IMR-90 (cell line): ENCODE measurements around the gene LAMTOR3. TPM values are rescaled to one million over a fixed set of nuclear protein-coding genes. Genes with fewer than 3 reads are reported as not detected.

ENCODE experiments used
- ATAC-seq: fragments of 200-7000 bp; cut with Tn5 transposase; 2 replicates; pipeline ENCODE4 v1.9.1; 2020; ENCODE audit warnings: low read depth, mild to moderate bottlenecking, moderate library complexity
- BruUV-seq: library from RNA; stranded (reverse); fragments of 400-500 nt; replicated peaks from 2 replicates; lab custom pipeline; 2021; lab: Mats Ljungman, UMichigan
- CTCF ChIA-PET: fragments of 300-600 bp; formaldehyde crosslinking; extraction: SDS; loops from one replicate; lab custom pipeline; 2021; ENCODE audit warnings: antibody characterized with exemption; lab: Yijun Ruan, JAX
- POLR2A ChIA-PET: fragments of 300-600 bp; sonication (Branson Sonifier 250); formaldehyde crosslinking; loops from one replicate; lab custom pipeline; 2022; ENCODE audit warnings: antibody characterized with exemption; ENCODE audit not compliant: unreplicated experiment; lab: Charles Lee
- DNase-seq: peaks from one replicate; pipeline ENCODE4 v3.0.0; 2013
- H2AFZ ChIP-seq: replicated peaks from 2 replicates; pipeline ENCODE3; 2013; ENCODE audit warnings: low read length, mild to moderate bottlenecking; ENCODE audit not compliant: poor library complexity
- H2AK5ac ChIP-seq: 2 replicates; pipeline ENCODE4 v1.6.1; 2013; ENCODE audit warnings: low read depth, low read length, inconsistent platforms
- H2AK9ac ChIP-seq: replicated peaks from 2 replicates; pipeline ENCODE3; 2013; ENCODE audit warnings: mild to moderate bottlenecking, low read depth, low read length, moderate library complexity; ENCODE audit not compliant: poor library complexity
- H2BK120ac ChIP-seq: 2 replicates; pipeline ENCODE4 v1.6.1; 2013; ENCODE audit warnings: low read depth, low read length, inconsistent platforms
- H2BK15ac ChIP-seq: 3 replicates; pipeline ENCODE4 v1.6.1; 2013; ENCODE audit warnings: low read depth, low read length, inconsistent platforms
- H2BK20ac ChIP-seq: 2 replicates; pipeline ENCODE4 v1.6.1; 2013; ENCODE audit warnings: low read depth, mild to moderate bottlenecking, inconsistent platforms, low read length, moderate library complexity
- H2BK5ac ChIP-seq: 2 replicates; pipeline ENCODE4 v1.6.1; 2013; ENCODE audit warnings: mild to moderate bottlenecking, low read depth, low read length, inconsistent platforms; ENCODE audit not compliant: poor library complexity, severe bottlenecking
- H3K14ac ChIP-seq: replicated peaks from 2 replicates; pipeline ENCODE4 v1.6.1; 2013; ENCODE audit warnings: low read depth, low read length, inconsistent platforms
- H3K18ac ChIP-seq: 2 replicates; pipeline ENCODE4 v1.6.1; 2013; ENCODE audit warnings: low read depth, low read length, control low read depth
- H3K23ac ChIP-seq: 2 replicates; pipeline ENCODE4 v1.6.1; 2013; ENCODE audit warnings: low read depth, low read length, inconsistent platforms
- H3K27ac ChIP-seq: 2 replicates; pipeline ENCODE4 v1.5.1; 2013; ENCODE audit warnings: mild to moderate bottlenecking, control low read depth, low read length; ENCODE audit not compliant: insufficient read depth
- H3K27me3 ChIP-seq: 2 replicates; pipeline ENCODE4 v1.6.1; 2013; ENCODE audit warnings: low read length; ENCODE audit not compliant: control insufficient read depth, insufficient read depth
- H3K36me3 ChIP-seq: 2 replicates; pipeline ENCODE4 v1.6.1; 2013; ENCODE audit warnings: low read length, mixed read lengths; ENCODE audit not compliant: control insufficient read depth, insufficient read depth
- H3K4ac ChIP-seq: 2 replicates; pipeline ENCODE4 v1.6.1; 2013; ENCODE audit warnings: low read depth, low read length, inconsistent platforms
- H3K4me1 ChIP-seq: 2 replicates; pipeline ENCODE4 v1.6.1; 2013; ENCODE audit warnings: low read length, mixed read lengths; ENCODE audit not compliant: control insufficient read depth, insufficient read depth
- H3K4me2 ChIP-seq: 2 replicates; pipeline ENCODE4 v1.6.1; 2013; ENCODE audit warnings: low read depth, mild to moderate bottlenecking, control low read depth, low read length, moderate library complexity
- H3K4me3 ChIP-seq: 2 replicates; pipeline ENCODE4 v1.5.1; 2013; ENCODE audit warnings: low read depth, mild to moderate bottlenecking, control low read depth, low read length, moderate library complexity; ENCODE audit not compliant: insufficient read depth
- H3K56ac ChIP-seq: 2 replicates; pipeline ENCODE4 v1.6.1; 2013; ENCODE audit warnings: low read length, inconsistent platforms; ENCODE audit not compliant: insufficient read depth; ENCODE audit errors: extremely low read depth
- H3K79me1 ChIP-seq, 2 experiments: 2 replicates each; pipeline ENCODE4 v1.6.1; 2013; ENCODE audit warnings: low read length in 2 of 2, inconsistent platforms in 1 of 2, low read depth in 1 of 2
- H3K9ac ChIP-seq: 2 replicates; pipeline ENCODE4 v1.6.1; 2013; ENCODE audit warnings: low read depth, low read length, control low read depth
- H3K9me1 ChIP-seq: 2 replicates; pipeline ENCODE4 v1.6.1; 2013; ENCODE audit warnings: low read length, inconsistent platforms; ENCODE audit not compliant: insufficient read depth
- H3K9me3 ChIP-seq: 2 replicates; pipeline ENCODE4 v1.6.1; 2013; ENCODE audit warnings: low read length; ENCODE audit not compliant: control insufficient read depth, insufficient read depth
- H4K20me1 ChIP-seq: 2 replicates; pipeline ENCODE4 v1.6.1; 2013; ENCODE audit warnings: low read length, inconsistent platforms; ENCODE audit not compliant: insufficient read depth
- H4K5ac ChIP-seq: 2 replicates; pipeline ENCODE4 v1.6.1; 2013; ENCODE audit warnings: mild to moderate bottlenecking, low read depth, low read length, control low read depth
- H4K8ac ChIP-seq, 2 experiments: 2 replicates each; pipeline ENCODE4 v1.6.1; 2013; ENCODE audit warnings: low read depth in 2 of 2, low read length in 2 of 2, control low read depth in 1 of 2, inconsistent platforms in 1 of 2
- H4K91ac ChIP-seq: 2 replicates; pipeline ENCODE4 v1.6.1; 2013; ENCODE audit warnings: low read depth, low read length, inconsistent platforms; ENCODE audit not compliant: insufficient read depth
- BHLHE40 ChIP-seq: fragments of 150-350 bp; IDR thresholded peaks from 2 replicates; pipeline ENCODE4 v1.6.1; 2016; ENCODE audit warnings: mild to moderate bottlenecking, low read depth, low read length
- CHD1 ChIP-seq: IDR thresholded peaks from 2 replicates; pipeline ENCODE4 v1.6.1; 2012; ENCODE audit warnings: low read depth, low read length, improper control_type of control experiment
- MAZ ChIP-seq: IDR thresholded peaks from 2 replicates; pipeline ENCODE4 v1.6.1; 2012; ENCODE audit warnings: low read depth, mild to moderate bottlenecking, low read length, improper control_type of control experiment, moderate library complexity, borderline replicate concordance
- MXI1 ChIP-seq: IDR thresholded peaks from 2 replicates; pipeline ENCODE4 v1.6.1; 2012; ENCODE audit warnings: low read depth, mild to moderate bottlenecking, low read length, moderate library complexity, borderline replicate concordance
- NFE2L2 ChIP-seq: fragments of 150-350 bp; IDR thresholded peaks from 2 replicates; pipeline ENCODE4 v1.6.1; 2016; ENCODE audit warnings: low read depth, mild to moderate bottlenecking, low read length
- RFX5 ChIP-seq: IDR thresholded peaks from 2 replicates; pipeline ENCODE4 v1.8.0; 2012; ENCODE audit warnings: low read depth, mild to moderate bottlenecking, low read length, moderate library complexity
- WGBS, 2 experiments: methylation state at CpG; one replicate each; pipeline versions ENCODE4 v1.1.5 to v1.1.7; 2013; ENCODE audit warnings: missing lambda C conversion rate in 2 of 2; ENCODE audit not compliant: insufficient read length in 1 of 2; ENCODE audit errors: extremely low coverage in 2 of 2; 5-methylcytosine and 5-hydroxymethylcytosine counted together
- dilution Hi-C: fragments of 300-500 bp; cut with HindIII; formaldehyde crosslinking; loops from one replicate; pipeline ENCODE4 v1.14.3; 2018; ENCODE audit warnings: low sequenced_read_pairs; ENCODE audit not compliant: unreplicated experiment
- in situ Hi-C: fragments of 300-500 bp; cut with MboI; formaldehyde crosslinking; loops from 3 replicates; pipeline ENCODE4 v1.14.3; 2019; ENCODE audit warnings: low sequenced_read_pairs, inconsistent platforms, mixed read lengths
- intact Hi-C: fragments of 100-400 bp; cut with micrococcal nuclease; formaldehyde crosslinking; loops from 2 replicates; pipeline ENCODE4 v1.10.0; 2022
- polyA plus RNA-seq, 3 experiments: library from polyadenylated mRNA; depleted of rRNA; stranded (reverse); fragments of >200 nt; gene quantifications; 2 replicates each; pipeline ENCODE4 v1.2.3, GENCODE V29; 2012; ENCODE audit warnings: low replicate concordance in 1 of 3
- total RNA-seq: library from RNA; depleted of rRNA; stranded (reverse); fragments of >200 nt; gene quantifications from 2 replicates; pipeline ENCODE4 v1.2.3, GENCODE V29; 2012
- TF ChIP-seq, protein P1 (sequence below): fragments of 150-350 bp; IDR thresholded peaks from 2 replicates; pipeline ENCODE4 v1.6.1; 2016; ENCODE audit warnings: low read depth, mild to moderate bottlenecking, low read length, moderate library complexity, borderline replicate concordance
- TF ChIP-seq, protein P2 (sequence below): conservative IDR thresholded peaks from 2 replicates; pipeline ENCODE4 v1.5.1; 2012; ENCODE audit warnings: mild to moderate bottlenecking, low read depth, low read length, improper control_type of control experiment

LAMTOR3 gene
- total and polyA plus RNA-seq, 2 of the 4 experiments (the other 2 are of a cell fraction), result 28.6 to 35.7 TPM

DNA sequence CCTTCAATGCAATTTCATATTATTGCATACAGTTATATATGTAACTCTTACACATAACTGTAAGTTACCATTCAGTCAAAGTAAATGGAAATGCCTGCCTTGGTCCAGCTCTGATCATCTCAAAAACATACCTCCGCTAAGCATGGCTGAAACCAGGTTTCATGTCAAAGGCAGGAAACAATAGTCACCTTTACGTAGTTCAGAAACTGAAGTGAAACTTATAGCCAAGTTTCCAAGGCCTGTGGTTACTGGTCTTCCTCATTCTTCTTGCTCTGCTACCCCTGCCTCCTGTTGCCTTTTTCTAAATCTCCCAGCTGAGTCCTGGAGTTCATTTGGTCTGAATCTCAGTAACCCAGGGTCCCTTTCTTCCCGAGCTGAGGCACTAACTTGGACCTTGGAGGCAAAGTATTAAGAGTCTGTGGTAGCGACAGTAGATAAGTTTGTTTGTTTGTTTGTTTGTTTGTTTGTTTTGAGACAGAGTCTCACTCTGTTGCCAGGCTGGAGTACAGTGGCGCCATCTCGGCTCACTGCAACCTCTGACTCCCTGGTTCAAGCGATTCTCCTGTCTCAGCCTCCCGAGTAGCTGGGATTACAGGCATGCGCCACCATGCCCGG lies 46.8 kb downstream of the LAMTOR3 start:
- no peak overlapping the region for H3K4ac ChIP-seq
- H4K5ac ChIP-seq, result no peak overlapping the region
- no peak overlapping the region for H2AK9ac ChIP-seq
- no peak overlapping the region for H3K18ac ChIP-seq
- no peaks in the 10 kb centered on the region for H3K79me1 ChIP-seq
- 80% methylated on average over 1 of the region's 10 CpGs; no CpG with 5 or more reads in 1 of the 2 experiments for WGBS, 2 experiments
- no peaks in the 10 kb centered on the region for H3K9me3 ChIP-seq
- no peak overlapping the region for H2AK5ac ChIP-seq
- no peak overlapping the region for H3K56ac ChIP-seq
- no peak overlapping the region for H2BK5ac ChIP-seq
- intact Hi-C loops, result no loop called here
- no peak overlapping the region for H2BK15ac ChIP-seq
- H3K23ac ChIP-seq, result no peak overlapping the region
- ChIA-PET CTCF (interaction anchor here (0.7 kb wide), 1 partner anchor 11 kb away, joined by 3 read pairs; no protein-coding TSS in a partner anchor), POLR2A (no interaction called here)
- H3K9me1 ChIP-seq, result no peaks in the 10 kb centered on the region
- no peak overlapping the region for H3K14ac ChIP-seq
- TF ChIP-seq NFE2L2 (no peak), BHLHE40 (no peak), MAZ (no peak), CHD1 (no peak), MXI1 (no peak), RFX5 (no peak)
- TF ChIP-seq, protein P1, sequence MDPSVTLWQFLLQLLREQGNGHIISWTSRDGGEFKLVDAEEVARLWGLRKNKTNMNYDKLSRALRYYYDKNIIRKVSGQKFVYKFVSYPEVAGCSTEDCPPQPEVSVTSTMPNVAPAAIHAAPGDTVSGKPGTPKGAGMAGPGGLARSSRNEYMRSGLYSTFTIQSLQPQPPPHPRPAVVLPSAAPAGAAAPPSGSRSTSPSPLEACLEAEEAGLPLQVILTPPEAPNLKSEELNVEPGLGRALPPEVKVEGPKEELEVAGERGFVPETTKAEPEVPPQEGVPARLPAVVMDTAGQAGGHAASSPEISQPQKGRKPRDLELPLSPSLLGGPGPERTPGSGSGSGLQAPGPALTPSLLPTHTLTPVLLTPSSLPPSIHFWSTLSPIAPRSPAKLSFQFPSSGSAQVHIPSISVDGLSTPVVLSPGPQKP, result no peak
- TF ChIP-seq, protein P2, sequence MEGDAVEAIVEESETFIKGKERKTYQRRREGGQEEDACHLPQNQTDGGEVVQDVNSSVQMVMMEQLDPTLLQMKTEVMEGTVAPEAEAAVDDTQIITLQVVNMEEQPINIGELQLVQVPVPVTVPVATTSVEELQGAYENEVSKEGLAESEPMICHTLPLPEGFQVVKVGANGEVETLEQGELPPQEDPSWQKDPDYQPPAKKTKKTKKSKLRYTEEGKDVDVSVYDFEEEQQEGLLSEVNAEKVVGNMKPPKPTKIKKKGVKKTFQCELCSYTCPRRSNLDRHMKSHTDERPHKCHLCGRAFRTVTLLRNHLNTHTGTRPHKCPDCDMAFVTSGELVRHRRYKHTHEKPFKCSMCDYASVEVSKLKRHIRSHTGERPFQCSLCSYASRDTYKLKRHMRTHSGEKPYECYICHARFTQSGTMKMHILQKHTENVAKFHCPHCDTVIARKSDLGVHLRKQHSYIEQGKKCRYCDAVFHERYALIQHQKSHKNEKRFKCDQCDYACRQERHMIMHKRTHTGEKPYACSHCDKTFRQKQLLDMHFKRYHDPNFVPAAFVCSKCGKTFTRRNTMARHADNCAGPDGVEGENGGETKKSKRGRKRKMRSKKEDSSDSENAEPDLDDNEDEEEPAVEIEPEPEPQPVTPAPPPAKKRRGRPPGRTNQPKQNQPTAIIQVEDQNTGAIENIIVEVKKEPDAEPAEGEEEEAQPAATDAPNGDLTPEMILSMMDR, result no peak
- H3K36me3 ChIP-seq, result no peaks in the 10 kb centered on the region
- no peak overlapping the region for H3K4me2 ChIP-seq
- no peaks in the 10 kb centered on the region for H3K4me1 ChIP-seq
- DNase-seq, result no peak
- H2AFZ ChIP-seq, result no peak overlapping the region
- no TSS peak for BruUV-seq
- H4K91ac ChIP-seq, result no peak overlapping the region
- in situ Hi-C loops, result no loop called here
- peaks cover 2% of the 10 kb centered on the region; the same call in 1 of the 2 replicates for H3K27me3 ChIP-seq
- no peak overlapping the region for H3K4me3 ChIP-seq
- H2BK120ac ChIP-seq, result no peak overlapping the region
- H3K27ac ChIP-seq, result no peak overlapping the region
- ATAC-seq, result no peak
- no peak overlapping the region for H2BK20ac ChIP-seq
- no peak overlapping the region for H4K8ac ChIP-seq
- H3K9ac ChIP-seq, result no peak overlapping the region
- dilution Hi-C loops, result no loop called here
- H4K20me1 ChIP-seq, result no peaks in the 10 kb centered on the region
